ENCODE results near the gene SYNPR. TPM values are rescaled to one million over a fixed set of nuclear protein-coding genes. Genes with fewer than 3 reads are reported as not detected.

The SYNPR gene
- total RNA-seq, 6 experiments from 2014 or later, result not detected

- intact Hi-C loops (cut with DNase I), result no loop called here
- no peaks in the 10 kb centered on the region for H3K9me3 ChIP-seq
- H3K4me1 ChIP-seq, result no peaks in the 10 kb centered on the region
- ATAC-seq (no peak), DNase-seq (no peak)
- no peak overlapping the region for H3K27ac ChIP-seq
- TF ChIP-seq CTCF (IDR thresholded peaks at IDR 0.05), result no peak
- no peak for TF ChIP-seq POLR2A (IDR thresholded peaks at IDR 0.05)
- no peaks in the 10 kb centered on the region for H3K27me3 ChIP-seq
- H3K4me3 ChIP-seq, result no peak overlapping the region
- WGBS (ENCODE audit: insufficient coverage, low coverage, low lambda C conversion rate, missing lambda C conversion rate), result 29% methylated on average over 2 of the region's 2 CpGs
- H3K36me3 ChIP-seq, result no peaks in the 10 kb centered on the region
These were observed 214.4 kb downstream of the SYNPR start for GRCh38 chr3:63492464-63492863.

GRCh38 chr3:63493101-63493500, 215.0 kb downstream of the SYNPR start:
- 73% methylated on average over 2 of the region's 3 CpGs for WGBS (ENCODE audit: insufficient coverage, low coverage, low lambda C conversion rate, missing lambda C conversion rate)
- Histone ChIP-seq H3K9me3 (no peaks in the 10 kb centered on the region), H3K27me3 (no peaks in the 10 kb centered on the region), H3K4me1 (no peaks in the 10 kb centered on the region), H3K4me3 (no peak overlapping the region), H3K36me3 (no peaks in the 10 kb centered on the region), H3K27ac (no peak overlapping the region)
- TF ChIP-seq CTCF (IDR thresholded peaks at IDR 0.05), result no peak
- TF ChIP-seq POLR2A (IDR thresholded peaks at IDR 0.05), result no peak
- intact Hi-C loops (cut with DNase I), result no loop called here
- DNase-seq (no peak), ATAC-seq (no peak)

DNA sequence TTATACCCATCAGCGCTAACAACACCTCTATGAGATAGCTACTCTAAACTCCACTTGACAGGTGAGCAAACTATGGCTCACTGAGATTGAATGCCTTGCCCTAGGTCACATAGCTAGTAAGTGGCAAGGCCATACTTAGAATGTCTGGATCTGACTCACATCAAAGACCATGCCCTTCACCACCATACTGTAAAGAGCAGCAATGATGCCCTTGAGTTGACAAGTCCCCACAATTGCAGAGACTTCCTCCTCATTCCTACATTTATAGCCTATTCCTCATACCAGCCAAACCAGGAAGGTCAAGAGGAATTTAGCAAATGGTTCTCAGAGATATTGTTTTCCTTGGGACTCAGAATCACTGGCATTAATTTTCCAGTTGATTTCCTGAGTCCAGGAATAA, 216.5 kb downstream of the SYNPR start:
- Histone ChIP-seq H3K4me1 (no peaks in the 10 kb centered on the region), H3K27me3 (no peaks in the 10 kb centered on the region), H3K9me3 (no peaks in the 10 kb centered on the region), H3K36me3 (no peaks in the 10 kb centered on the region), H3K4me3 (no peak overlapping the region), H3K27ac (no peak overlapping the region)
- no peak for ATAC-seq
- DNase-seq, result no peak
- 89% methylated on average over 1 of the region's 1 CpG for WGBS (ENCODE audit: insufficient coverage, low coverage, low lambda C conversion rate, missing lambda C conversion rate)
- TF ChIP-seq POLR2A (IDR thresholded peaks at IDR 0.05) (no peak), CTCF (IDR thresholded peaks at IDR 0.05) (no peak)
- intact Hi-C loops (cut with DNase I), result no loop called here

DNA sequence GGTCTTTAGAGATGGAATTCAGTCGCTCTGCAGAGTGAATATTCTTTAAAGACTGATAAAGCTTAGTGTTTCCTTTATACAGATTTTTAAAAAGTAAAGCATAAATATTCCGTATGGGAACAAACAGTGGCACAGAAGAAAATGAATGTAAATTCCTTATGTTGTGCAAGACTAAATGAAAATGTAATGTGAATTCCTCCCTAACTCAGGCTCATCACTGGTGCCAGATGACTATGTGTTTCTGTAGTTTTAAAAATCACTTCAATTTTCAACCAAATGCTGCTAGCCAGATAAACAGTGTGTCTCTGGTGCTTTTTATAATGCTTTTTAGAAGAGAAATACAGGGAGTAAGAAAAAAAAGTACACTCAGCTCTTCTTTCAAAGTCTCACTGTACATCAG, 219.5 kb downstream of the SYNPR start:
- H3K27me3 ChIP-seq, result no peaks in the 10 kb centered on the region

More for the DNA sequence above, 219.5 kb downstream of the SYNPR start:
- WGBS (ENCODE audit: insufficient coverage, low coverage, low lambda C conversion rate, missing lambda C conversion rate), result 35% methylated on average over 2 of the region's 2 CpGs
- Histone ChIP-seq H3K4me3 (no peak overlapping the region), H3K36me3 (no peaks in the 10 kb centered on the region), H3K27ac (no peak overlapping the region), H3K9me3 (no peaks in the 10 kb centered on the region), H3K4me1 (no peaks in the 10 kb centered on the region)
- DNase-seq (no peak), ATAC-seq (no peak)
- intact Hi-C loops (cut with DNase I), result no loop called here
- TF ChIP-seq POLR2A (IDR thresholded peaks at IDR 0.05) (no peak), CTCF (IDR thresholded peaks at IDR 0.05) (no peak)

Data from right lobe of liver (tissue), 6 donors.